Breast epithelium (tissue), 3 donors: Measurements from ENCODE around the gene INPP5F.

Experiments
- POLR2A ChIP-seq: fragments of 450-650 bp; IDR thresholded peaks from one replicate; pipeline ENCODE4 v1.6.1; 2016; ENCODE audit warnings: antibody characterized with exemption, mild to moderate bottlenecking, moderate library complexity
- POLR2AphosphoS5 ChIP-seq, 3 donors: sonication (generic); formaldehyde crosslinking; IDR thresholded peaks; one replicate each; pipeline ENCODE4 v1.6.1; 2017; ENCODE audit warnings: antibody characterized with exemption in 3 of 3
- TF ChIP-seq, protein P1 (sequence below), 3 donors: fragments of 450-650 bp; IDR thresholded peaks; one replicate each; pipeline ENCODE4 v1.5.1; 2016 to 2017; ENCODE audit warnings: antibody characterized with exemption in 3 of 3, mild to moderate bottlenecking in 3 of 3, moderate library complexity in 3 of 3

GRCh38 chr10:119754936-119755335 is 29.1 kb downstream of the INPP5F start:
- TF ChIP-seq, protein P1, sequence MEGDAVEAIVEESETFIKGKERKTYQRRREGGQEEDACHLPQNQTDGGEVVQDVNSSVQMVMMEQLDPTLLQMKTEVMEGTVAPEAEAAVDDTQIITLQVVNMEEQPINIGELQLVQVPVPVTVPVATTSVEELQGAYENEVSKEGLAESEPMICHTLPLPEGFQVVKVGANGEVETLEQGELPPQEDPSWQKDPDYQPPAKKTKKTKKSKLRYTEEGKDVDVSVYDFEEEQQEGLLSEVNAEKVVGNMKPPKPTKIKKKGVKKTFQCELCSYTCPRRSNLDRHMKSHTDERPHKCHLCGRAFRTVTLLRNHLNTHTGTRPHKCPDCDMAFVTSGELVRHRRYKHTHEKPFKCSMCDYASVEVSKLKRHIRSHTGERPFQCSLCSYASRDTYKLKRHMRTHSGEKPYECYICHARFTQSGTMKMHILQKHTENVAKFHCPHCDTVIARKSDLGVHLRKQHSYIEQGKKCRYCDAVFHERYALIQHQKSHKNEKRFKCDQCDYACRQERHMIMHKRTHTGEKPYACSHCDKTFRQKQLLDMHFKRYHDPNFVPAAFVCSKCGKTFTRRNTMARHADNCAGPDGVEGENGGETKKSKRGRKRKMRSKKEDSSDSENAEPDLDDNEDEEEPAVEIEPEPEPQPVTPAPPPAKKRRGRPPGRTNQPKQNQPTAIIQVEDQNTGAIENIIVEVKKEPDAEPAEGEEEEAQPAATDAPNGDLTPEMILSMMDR (IDR thresholded peaks at IDR 0.05): no peak
- no peak for TF ChIP-seq POLR2AphosphoS5 (IDR thresholded peaks at IDR 0.05)
- no peak for TF ChIP-seq POLR2A
